Panc1 (cell line): Measurements from ENCODE around the gene KCNK10.

Experiments used
- POLR2AphosphoS5 ChIP-seq: IDR thresholded peaks from 2 replicates; pipeline ENCODE4 v1.6.1; 2012; ENCODE audit warnings: mild to moderate bottlenecking, low read depth, low read length, moderate library complexity
- TF ChIP-seq, protein P1 (sequence below): fragments of 450-650 bp; IDR thresholded peaks from 2 replicates; pipeline ENCODE4 v1.5.1; 2017; ENCODE audit warnings: mild to moderate bottlenecking
- TF ChIP-seq, protein P2 (sequence below), 2 experiments: IDR thresholded peaks; 2 replicates each; pipeline ENCODE4 v1.6.1; 2011 to 2012; ENCODE audit warnings: low read depth in 2 of 2, control low read depth in 1 of 2, low read length in 1 of 2, mild to moderate bottlenecking in 1 of 2, moderate library complexity in 1 of 2; ENCODE audit not compliant: insufficient read depth in 1 of 2

DNA sequence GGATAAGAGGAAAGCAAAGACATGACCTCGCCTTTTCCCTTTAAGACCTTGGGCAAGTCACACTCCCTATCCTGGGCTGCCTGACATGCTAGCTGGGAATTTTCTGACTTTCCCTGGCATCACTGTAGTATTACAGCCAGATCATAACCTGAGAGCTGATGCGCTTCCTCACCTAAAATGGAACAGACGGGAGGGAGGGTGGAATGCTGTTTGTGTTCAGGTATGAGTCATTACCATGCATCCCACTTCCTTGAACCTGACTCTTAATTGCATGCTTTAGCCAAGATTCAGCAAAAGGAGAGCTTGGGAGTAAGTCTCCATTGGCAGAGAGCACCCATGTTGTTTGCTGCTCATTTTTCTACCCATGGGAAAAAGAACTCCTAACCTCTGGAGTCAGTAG, 156.5 kb downstream of the KCNK10 start:
- TF ChIP-seq, protein P1, sequence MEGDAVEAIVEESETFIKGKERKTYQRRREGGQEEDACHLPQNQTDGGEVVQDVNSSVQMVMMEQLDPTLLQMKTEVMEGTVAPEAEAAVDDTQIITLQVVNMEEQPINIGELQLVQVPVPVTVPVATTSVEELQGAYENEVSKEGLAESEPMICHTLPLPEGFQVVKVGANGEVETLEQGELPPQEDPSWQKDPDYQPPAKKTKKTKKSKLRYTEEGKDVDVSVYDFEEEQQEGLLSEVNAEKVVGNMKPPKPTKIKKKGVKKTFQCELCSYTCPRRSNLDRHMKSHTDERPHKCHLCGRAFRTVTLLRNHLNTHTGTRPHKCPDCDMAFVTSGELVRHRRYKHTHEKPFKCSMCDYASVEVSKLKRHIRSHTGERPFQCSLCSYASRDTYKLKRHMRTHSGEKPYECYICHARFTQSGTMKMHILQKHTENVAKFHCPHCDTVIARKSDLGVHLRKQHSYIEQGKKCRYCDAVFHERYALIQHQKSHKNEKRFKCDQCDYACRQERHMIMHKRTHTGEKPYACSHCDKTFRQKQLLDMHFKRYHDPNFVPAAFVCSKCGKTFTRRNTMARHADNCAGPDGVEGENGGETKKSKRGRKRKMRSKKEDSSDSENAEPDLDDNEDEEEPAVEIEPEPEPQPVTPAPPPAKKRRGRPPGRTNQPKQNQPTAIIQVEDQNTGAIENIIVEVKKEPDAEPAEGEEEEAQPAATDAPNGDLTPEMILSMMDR: no peak
- TF ChIP-seq POLR2AphosphoS5: no peak
- TF ChIP-seq, protein P2, sequence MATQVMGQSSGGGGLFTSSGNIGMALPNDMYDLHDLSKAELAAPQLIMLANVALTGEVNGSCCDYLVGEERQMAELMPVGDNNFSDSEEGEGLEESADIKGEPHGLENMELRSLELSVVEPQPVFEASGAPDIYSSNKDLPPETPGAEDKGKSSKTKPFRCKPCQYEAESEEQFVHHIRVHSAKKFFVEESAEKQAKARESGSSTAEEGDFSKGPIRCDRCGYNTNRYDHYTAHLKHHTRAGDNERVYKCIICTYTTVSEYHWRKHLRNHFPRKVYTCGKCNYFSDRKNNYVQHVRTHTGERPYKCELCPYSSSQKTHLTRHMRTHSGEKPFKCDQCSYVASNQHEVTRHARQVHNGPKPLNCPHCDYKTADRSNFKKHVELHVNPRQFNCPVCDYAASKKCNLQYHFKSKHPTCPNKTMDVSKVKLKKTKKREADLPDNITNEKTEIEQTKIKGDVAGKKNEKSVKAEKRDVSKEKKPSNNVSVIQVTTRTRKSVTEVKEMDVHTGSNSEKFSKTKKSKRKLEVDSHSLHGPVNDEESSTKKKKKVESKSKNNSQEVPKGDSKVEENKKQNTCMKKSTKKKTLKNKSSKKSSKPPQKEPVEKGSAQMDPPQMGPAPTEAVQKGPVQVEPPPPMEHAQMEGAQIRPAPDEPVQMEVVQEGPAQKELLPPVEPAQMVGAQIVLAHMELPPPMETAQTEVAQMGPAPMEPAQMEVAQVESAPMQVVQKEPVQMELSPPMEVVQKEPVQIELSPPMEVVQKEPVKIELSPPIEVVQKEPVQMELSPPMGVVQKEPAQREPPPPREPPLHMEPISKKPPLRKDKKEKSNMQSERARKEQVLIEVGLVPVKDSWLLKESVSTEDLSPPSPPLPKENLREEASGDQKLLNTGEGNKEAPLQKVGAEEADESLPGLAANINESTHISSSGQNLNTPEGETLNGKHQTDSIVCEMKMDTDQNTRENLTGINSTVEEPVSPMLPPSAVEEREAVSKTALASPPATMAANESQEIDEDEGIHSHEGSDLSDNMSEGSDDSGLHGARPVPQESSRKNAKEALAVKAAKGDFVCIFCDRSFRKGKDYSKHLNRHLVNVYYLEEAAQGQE (IDR thresholded peaks at IDR 0.05; ENCODE audit: insufficient read depth in 1 of 2, low read depth in 2 of 2, low read length in 1 of 2): no peak
